Hematopoietic multipotent progenitor cell treated with erythropoietin and hydrocortisone succinate and interleukin-3 and kit ligand, for 8 days (in vitro differentiated cells): ENCODE measurements around the gene HAUS3.
"Not testable (repeated sequence)": the region's sequence is repeated elsewhere in the genome, so short reads cannot be mapped to it uniquely, and the experiment has no call there.

Source experiments
- DNase-seq: peaks from one replicate; pipeline ENCODE4 v3.0.0-alpha.2; 2015

HAUS3 gene

DNA sequence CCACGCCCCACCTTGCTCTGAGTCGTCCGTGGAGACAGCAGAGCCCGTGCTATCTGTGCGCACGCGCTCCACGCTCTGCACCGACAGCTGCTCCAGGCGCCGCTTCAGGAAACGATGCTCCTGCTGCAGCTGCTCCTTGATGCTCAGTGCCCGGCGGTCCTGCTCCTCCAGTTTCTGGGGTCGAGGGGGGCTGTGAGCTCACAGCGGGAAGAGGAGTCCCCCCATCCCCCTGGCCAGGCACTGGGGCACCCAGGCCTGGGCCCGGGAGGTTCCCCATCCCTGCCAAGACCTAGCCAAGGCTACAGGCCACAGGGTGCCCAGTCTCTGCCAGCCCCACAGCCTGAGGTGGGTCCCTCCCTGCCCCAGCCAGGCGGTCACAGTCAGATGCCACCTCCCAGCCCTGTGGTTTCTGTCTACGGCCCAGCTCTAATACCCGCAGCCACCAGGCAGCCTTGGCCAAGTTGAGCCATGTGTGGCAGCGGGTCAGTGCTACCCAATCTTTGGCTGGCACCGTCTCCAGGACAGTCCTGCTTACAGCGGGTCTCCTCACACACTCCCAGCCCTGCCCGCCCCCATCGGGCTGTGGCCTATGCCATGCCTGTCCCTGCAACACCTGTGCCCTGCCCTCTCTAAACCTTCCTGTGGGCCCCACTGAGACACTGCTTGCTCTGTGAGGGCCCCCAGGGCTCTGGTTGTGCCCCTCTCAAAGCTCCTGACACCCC is 9.3 kb upstream of the HAUS3 start:
- DNase-seq: no peak

DNA sequence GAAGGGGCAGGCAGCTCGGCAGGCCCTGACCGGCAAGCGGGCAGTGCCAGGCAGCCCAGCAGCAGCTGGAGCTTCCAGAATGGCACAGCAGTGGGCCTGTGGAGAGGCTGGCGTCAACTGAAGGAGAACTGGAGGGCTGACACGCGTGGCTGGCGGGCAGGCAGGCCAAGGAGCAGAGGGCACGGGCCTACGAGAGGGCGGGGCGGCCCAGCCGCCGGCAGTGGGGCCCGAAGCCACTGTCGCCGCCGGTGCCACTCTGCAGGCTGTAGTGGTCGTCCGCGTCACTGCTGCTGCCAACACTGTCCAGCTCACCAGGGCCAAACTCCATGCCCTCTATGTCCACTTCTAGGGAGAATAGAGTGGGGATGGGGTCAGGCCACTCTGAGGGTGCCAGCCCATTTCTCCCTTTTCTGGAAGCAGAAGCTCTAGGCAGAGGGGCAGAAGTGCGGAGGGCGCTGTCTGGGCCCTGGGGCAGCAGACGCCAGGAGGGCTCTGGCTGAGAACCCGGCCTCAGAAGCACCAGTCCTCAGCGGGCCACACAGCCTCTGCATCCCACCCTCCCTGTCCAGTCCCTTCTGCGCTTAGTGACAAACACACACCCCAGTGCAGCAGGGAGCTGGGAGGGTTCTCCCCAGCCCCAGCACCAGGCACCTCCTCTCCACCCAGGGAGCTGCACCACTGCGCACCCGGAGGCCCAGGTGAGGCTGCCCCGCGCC is 8.6 kb upstream of the HAUS3 start:
- DNase-seq: no peak

DNA sequence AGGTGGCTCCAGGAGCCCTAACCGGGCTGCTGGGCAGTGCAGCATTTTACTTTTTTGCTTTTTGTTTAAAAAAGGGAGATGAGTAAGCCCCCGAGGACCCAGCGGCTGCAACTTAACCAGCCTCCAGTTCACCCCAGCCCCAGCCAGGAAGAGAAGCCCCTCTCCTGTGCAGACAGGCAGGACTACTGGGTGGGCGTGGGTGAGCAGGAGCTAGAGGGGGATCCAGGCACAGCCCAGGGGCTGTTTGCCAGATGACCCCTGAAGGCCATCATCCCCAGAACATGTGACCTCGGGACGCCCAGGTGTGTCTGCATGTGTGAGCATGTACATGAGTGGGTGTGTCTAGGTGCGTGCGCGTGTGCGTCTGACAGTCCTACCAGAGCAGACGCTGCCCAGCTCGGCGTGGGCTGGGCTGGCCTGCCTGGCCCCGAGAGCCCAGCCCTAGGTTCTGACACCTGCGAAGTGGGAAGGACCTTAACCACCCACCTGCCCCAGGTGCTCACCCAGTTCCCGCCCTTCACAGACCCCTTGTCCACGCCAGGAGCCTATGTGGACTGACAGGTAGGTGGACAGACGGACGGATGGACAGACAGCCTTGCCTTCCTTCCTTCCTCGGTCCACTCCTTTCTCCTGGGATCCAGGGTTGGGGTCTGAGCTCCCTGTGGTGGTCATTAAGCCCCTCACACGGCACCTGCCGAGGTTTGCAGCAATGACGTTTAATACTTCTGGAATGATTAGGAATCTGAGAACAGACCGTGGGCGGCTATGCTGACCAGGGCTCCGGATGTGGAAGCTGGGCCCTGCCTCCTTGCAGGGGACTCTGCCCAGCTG is 7.8 kb upstream of the HAUS3 start:
- DNase-seq: no peak

DNA sequence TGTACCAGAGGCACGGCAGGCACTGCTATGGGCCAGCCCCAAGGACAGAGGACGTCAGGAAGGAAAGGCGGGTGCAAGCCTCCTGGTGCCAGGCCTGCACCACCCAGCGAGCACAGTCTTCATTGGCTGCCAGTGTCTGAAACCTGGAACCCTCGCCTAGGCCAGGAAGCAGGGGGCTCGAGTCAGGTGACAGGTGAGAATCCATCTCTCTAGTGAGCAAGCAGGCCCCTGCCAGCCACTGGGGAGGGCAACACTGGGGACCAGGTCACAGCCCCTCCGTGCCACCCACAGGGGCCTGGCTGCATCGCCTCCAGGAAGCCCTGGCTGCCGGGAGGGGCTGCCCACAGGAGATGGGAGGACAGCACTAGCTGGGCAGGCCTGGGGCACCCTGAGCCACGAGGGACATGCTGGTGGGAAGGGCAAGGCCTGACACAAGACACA is 6.9 kb upstream of the HAUS3 start:
- no peak for DNase-seq

DNA sequence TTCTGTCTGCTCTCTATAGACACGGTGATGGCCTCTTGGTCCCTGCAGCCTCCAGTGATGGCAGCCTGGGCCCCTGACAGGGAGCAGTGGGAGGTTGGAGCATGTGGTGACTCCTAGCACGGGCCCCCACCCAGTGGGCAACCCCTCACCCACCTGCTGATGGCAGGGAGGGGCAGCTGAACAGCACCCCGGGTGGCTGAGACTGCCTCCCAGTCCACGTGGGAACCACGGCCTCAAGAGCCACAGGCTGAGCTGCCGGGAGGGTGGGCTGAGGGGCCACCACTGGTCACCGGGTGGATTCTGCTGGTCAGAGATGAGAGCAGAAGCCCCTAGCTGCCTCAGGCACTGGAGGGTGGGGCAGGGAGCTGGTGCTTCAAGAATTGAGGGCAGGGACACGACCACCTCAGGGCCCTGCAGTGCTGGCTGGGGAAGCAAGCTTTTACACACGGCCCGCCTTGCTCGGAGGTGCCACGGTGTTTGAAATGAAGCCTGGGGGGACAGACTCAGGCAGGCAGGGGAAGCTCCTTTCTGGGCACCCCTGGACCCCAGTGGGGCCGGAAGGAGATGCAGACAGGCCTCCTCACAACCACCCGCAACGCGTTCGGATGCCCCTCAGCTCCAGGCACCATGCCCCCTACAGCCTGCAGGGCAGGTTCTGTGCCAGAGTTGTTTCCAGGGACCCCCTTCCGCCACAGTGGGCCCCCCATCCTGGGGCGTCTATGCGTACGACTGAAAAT is 6.3 kb upstream of the HAUS3 start:
- DNase-seq: no peak

DNA sequence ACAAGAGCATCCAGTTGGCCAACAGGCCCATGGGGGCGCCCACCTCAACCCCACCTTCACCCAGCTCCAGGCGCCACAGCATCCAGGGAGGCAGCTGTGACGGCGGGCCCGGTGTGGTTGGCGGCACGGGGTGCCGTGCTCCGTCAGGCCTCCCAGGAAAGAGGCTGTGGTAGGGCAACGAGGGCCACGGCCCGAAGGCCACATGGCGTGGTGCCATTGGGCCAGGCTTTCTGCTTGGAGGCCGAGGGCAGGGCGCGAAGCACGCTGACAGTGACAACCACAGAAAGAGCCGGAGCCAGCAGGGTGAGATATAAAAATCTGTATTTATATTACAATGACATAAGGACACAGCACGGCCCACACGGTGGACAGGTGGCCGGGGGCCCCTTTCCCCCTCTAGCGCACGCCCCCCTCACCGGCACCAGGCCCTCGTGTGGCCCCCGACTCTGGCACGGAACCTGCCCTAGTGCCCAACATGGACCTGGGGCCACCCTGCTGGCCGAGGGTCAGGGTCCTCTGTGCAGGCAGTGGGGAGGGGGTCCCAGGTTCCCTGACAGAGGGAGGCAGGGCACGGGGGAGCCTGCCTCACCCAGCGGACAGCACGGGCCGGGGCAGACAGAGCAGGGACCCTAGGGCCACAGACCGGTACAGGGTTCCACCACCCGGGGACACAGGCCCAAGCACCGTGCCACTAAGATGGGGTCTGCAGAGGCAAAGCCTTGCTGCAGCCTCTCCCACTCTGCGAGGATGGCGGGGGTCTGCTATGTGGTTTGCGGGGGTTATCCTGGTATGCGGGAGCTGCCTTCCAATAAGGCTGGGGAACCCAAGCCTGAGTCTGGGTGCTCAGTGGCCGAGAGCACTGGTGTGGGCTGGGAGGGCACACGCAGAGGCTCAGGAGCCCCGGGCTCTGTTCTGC is 5.5 kb upstream of the HAUS3 start:
- no peak for DNase-seq

DNA sequence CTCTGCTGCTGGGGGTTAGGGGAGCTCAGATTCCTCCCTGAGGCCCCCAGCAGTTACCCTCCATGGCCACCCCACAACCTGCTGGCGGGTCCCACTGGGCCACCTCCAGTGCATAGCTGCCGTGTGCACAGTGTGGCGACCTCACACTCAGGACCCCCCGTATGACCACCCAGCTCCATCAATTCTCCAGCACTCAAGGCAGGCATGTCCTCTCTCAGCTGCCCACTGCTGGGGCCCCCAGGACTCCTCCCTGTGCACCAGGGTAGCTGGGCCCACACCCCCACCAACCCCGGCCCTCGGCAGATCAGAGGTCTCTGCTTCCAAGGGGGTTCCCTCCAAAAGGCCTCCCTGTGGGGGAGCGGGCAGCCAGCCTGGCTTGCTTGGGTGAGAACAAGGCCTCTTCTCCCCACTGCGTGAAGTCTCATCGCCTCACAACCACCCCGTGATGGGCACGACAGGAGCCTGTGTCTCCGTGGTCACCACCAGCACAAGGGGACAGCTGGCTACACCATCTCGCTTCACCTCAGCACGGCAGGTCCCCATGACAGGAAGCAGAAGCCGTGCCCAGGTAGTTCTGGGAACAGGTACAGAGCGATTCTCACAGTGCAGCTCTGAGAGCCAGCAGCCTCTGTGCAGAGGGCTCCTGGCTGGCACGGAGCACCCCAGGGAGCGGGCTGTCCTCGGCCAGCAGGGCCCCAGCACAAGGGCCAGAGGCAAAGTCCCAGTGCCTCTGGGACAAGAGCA is 4.6 kb upstream of the HAUS3 start:
- no peak for DNase-seq

DNA sequence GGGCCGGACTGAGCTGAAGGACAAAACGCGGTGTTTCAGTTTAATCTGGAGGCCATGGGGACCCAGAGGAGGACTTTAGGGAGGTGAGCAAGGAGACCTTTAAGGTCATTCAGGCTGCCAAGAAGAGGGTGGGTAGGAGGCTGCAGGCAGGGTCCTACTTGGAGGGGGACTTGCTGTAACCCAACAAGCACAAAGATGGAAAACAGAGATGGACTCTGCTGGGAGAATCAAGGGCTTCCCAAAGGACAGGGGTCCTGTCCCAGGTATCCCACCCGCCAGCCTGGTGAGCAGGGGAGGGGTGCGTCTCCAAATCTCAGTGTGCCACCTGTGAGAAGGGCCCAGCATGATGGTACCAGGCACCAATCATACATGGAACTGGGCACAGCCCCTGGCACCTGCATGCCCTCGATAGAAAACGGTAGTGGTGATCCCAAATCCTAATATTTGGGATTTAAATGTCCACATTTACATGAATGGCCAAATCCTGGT is 3.9 kb upstream of the HAUS3 start:
- no peak for DNase-seq

DNA sequence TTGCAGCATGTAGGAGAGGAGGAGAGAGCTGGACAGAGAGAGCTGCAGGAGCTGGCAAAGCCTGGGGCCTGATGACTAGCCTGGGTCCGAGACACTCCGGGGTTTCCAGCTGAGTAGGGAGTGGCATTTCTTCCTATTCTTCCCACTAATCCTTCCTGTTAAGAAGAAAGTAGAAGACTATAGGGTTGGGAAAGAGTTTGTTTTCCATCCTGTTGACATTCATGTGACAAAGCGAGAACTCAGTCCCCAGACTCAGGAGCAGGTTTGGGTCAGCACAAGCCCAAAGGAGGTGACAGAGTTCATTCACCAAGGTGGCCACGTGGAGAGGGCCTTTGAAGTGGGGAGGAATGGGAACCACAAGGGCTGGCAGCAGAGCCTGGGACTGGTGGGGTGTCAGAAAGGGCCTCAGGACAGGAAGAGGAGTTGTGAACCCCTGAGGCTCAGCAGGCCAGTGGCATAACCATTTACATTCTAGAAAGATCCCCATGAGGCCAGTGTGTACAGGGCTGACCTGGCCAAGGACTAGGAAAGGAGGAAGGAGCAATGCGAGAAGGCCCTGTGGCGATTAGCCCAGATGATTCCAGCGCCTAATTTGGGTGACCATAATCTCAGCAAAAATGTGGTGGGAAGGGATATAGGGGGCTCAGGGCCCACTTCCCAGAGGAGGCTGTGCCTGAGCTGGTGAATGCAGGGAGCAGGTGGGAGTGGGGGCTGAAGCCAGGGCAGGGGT is 3.3 kb upstream of the HAUS3 start:
- DNase-seq: no peak

DNA sequence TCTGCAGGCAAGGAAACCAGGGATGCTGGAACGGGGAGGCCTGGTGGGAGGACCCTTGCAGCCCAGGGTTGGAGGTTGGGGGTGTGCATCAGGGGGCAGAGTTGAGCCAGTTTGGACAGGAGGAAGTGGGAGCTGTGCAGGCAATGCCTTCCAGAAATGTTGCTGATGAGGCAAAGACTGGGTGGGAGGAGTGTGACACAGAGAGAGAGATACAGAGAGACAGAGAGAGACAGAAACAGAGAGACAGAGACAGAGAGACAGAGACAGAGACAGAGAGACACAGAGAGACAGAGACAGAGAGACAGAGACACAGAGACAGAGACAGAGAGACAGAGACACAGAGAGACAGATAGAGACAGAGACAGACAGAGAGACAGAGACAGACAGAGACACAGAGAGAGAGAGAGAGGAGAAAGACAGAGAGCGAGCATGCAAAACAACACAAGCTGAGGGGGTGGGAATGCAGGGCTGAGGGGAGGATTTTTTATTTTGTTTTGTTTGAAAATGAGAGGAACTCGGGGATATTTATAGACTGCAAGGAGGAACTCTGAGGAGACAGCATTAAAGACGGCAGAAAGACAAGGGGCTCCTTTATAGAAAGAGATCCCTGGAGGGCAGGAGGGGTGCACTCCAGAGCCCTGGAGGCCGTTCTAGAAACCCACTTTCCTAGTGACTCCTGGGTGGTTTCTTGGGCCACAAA is 1.9 kb upstream of the HAUS3 start:
- DNase-seq: peak; percentile 49

DNA sequence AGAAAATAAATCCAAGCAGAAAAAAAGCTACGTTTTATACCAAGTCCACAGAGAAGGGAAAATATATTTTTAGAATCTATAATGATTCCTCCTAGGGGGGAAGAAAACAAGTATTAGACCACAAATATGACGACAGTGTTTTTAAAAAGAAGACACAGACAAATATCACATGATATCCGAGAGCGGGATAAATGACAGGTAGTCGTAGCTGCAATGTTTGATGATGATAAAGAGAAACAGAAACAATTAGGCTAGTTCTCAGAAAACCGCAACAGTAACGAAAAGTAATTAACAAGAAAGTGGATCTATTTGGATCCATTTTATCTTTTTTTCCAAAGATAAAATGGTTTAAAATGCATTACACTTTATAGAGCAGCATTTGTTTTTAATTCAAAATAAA is 918 bp downstream of the HAUS3 start:
- peak; percentile 55 for DNase-seq

DNA sequence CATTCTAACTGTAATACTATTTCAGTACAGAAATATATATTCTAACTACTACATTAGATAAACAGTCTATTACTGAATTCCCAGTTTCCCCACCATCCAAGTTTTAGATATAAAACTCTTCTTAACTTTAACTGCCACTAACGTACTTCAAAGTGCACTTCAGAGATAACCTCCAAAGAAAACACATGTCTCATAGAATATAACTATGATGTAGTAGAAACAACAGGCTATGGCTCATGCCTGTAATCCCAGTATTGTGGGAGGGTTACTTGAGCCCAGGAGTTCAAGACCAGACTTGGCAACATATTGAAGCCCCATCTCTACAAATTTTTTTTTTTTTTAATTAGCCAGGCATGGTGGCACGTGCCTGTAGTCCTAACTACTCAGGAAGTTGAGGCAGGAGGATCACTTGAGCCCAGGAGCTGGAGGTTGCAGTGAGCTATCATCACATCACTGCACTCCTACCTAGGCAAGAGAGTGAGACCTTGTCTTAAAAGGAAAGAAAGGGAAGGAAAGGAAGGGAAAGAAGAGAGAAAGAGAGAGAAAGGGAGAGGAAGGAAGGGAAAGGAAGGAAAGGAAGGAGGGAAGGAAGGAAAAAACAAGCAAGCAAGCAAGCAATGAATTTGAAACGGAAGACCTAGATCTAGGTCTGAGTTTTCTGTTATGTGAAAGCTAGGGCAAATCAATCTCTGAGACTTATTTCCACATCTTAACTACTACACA is 4.8 kb downstream of the HAUS3 start:
- peak; percentile 50 for DNase-seq

DNA sequence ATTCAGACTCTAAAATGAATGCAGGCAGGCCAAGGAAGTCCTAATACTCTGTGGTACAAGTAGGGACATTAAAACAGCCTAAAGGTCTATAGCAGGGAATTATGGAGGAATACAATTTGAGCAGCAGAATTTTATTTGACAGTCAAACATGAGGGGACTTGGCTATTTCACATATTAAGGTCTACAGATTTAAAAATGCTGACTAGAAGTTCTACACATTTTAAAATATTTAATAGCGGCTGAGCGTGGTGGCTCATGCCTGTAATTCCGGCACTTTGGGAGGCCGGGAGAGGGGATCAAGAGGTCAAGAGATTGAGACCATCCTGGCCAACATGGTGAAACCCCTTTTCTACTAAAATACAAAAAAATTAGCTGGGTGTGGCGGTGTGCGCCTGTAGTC is 10.8 kb downstream of the HAUS3 start:
- no peak for DNase-seq

DNA sequence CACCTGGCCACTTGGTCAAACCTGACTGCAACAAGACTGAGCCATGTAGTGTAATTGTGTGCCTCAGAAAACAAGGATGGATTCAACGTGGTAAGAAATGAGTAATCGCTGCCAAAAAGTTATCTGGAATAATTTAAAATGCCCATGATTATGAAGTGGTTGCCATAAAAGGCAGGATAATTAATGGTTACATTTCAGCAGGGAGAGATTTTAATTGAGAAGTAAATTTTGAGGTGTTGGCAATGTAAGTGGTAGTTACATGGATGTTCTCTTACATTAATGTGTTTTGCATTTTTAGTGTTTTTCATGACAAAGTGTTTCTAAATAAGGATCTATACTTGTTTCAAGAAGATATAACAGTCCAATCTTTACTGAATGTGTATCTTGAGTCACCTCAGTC is 15.7 kb downstream of the HAUS3 start:
- no peak for DNase-seq

DNA sequence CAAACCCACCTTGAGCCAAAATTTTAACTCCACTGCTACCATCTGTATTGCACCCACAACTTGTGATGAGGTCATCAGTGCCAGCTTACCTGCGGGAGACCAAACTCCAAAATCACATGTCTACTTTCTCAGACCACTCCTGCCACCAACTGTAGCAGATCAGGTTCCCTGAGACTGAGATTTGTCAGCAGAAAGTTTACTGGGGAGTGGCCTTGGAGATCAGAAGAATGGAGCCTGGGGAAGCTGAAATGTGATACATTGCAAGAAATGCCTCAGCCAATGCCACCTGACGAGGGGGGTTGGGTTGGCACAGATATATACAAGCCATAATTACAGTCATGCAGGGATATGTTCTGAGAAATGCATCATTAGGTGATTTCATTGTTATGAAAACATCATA is 19.1 kb downstream of the HAUS3 start:
- no peak for DNase-seq

DNA sequence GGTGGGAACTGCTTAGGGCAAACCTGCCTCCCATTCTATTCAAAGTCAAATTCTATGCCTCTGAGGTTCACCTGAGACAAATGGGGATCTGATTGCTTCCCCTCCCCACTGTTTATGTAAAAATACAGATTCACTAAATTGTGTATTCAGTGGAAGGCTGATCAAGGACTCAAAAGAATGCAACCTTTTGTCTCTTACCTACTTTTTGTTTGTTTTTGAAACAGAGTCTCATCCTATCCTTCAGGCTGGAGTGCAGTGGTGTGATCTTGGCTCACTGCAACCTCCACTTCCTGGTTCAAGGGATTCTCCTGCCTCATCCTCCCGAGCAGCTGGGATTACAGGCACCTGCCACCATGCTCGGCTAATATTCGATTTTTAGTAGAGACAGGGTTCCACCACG is 20.5 kb downstream of the HAUS3 start:
- not testable (repeated sequence) for DNase-seq

DNA sequence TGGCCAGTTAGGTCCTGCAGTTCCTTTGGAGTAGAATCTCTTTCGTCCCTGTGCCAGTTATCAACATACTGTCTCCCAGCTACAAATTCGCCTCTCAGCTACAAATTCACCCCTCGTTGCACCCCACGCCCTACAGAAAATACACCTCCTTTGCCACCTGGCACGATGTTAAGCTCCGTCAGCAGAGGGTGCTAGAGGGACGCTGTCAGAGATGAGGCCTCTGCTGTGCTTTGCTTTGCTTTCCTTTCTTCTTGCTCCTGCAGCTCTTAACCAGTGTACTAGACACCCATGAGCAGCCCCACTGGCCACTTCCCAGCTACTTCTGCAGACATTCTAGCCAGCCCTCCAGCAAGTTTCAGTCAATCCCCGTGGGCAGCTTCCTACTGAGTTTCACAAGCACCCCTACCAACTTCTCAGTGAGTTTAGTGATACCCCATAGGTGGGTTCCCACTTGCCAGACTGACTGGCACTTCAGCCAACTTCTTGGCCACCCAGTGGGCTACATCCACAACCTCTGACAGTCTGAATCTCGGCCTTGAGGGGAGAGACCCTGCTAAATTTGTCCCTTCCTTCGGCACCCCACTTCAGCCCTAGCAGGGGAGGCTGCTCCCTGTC is 21.8 kb downstream of the HAUS3 start:
- peak; percentile 73 for DNase-seq

DNA sequence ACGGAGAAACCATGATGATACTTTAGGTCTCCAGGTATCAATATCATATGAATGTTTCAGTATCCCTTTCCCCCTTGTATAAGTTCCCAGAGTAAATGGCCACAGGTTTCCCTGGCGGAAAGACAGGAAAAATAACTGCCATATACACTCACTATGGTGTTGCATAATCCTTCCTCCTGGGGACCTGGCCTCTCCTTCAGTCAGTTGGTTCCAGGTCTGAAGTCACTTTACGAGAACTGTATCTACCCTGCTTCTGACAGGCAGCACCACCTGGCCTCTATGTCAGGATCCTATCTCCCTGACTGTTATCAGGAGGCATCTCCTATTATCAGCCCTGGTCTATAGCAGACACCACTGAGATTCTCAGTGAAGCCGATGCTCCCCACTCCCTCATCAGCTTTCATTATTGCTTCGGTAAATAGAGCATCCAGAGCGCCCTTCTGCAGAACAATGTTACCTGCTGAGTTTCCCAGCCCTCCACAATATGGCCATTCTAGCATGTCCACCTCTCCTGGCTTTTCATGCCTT is 22.6 kb downstream of the HAUS3 start:
- DNase-seq: no peak
